Breast epithelium (tissue), 4 donors: ENCODE results near the gene RUFY2. TPM values are rescaled to one million over a fixed set of nuclear protein-coding genes. Genes with fewer than 3 reads are reported as not detected.

Source experiments
- DNase-seq, 2 donors: peaks; one replicate each; pipeline ENCODE4 v3.0.0-alpha.2; 2019; ENCODE audit warnings: low spot score in 2 of 2
- H3K27ac ChIP-seq, 2 donors: fragments of 200-600 bp; sonication (generic) in 1 of 2; one replicate each; pipeline ENCODE4 v1.5.1; 2016 to 2019; ENCODE audit warnings: mild to moderate bottlenecking in 1 of 2
- H3K27me3 ChIP-seq, 2 donors: fragments of 200-600 bp; sonication (generic) in 1 of 2; one replicate each; pipeline versions ENCODE4 v1.5.1 to v1.6.0; 2017 to 2019; ENCODE audit warnings: control low read depth in 1 of 2, mild to moderate bottlenecking in 1 of 2
- H3K36me3 ChIP-seq: fragments of 200-600 bp; one replicate; pipeline ENCODE4 v1.5.1; 2019
- H3K4me1 ChIP-seq, 2 donors: fragments of 200-600 bp; sonication (generic); one replicate each; pipeline ENCODE4 v1.5.1; 2016 to 2019; ENCODE audit warnings: control low read depth in 1 of 2
- H3K4me3 ChIP-seq, 3 donors: fragments of 200-600 bp; sonication (generic); 1 replicate in 2 of 3; 2 replicates in 1 of 3; pipeline ENCODE4 v1.5.1; 2016 to 2019; ENCODE audit warnings: mild to moderate bottlenecking in 3 of 3, moderate library complexity in 2 of 3
- H3K9me3 ChIP-seq, 2 donors: fragments of 200-600 bp; sonication (generic) in 1 of 2; one replicate each; pipeline ENCODE4 v1.5.1; 2016 to 2019; ENCODE audit warnings: control low read depth in 1 of 2
- CTCF ChIP-seq, 3 donors: fragments of 450-650 bp; IDR thresholded peaks; one replicate each; pipeline ENCODE4 v1.5.1; 2016 to 2017; ENCODE audit warnings: antibody characterized with exemption in 3 of 3, mild to moderate bottlenecking in 3 of 3, moderate library complexity in 3 of 3
- POLR2A ChIP-seq: fragments of 450-650 bp; IDR thresholded peaks from one replicate; pipeline ENCODE4 v1.6.1; 2016; ENCODE audit warnings: antibody characterized with exemption, mild to moderate bottlenecking, moderate library complexity
- POLR2AphosphoS5 ChIP-seq, 3 donors: sonication (generic); formaldehyde crosslinking; IDR thresholded peaks; one replicate each; pipeline ENCODE4 v1.6.1; 2017; ENCODE audit warnings: antibody characterized with exemption in 3 of 3
- intact Hi-C: fragments of 100-400 bp; cut with DNase I; formaldehyde crosslinking; loops from one replicate; pipeline ENCODE4 v1.15.1; 2023; ENCODE audit warnings: low total_unique reads
- total RNA-seq, 3 donors: library from RNA; depleted of rRNA; stranded (reverse); fragments of >200 nt; gene quantifications; one replicate each; pipeline ENCODE4 v1.1.0, GENCODE V29; 2016

The RUFY2 gene
- total RNA-seq, 3 donors from 2014 or later = 20.5 to 47.0 (median 31.1) TPM

- Histone ChIP-seq H3K4me1 (no peaks in the 10 kb centered on the region), H3K36me3 (no peaks in the 10 kb centered on the region), H3K4me3 (no peak overlapping the region), H3K27ac (no peak overlapping the region), H3K27me3 (no peaks in the 10 kb centered on the region), H3K9me3 (no peaks in the 10 kb centered on the region)
- TF ChIP-seq CTCF (IDR thresholded peaks at IDR 0.05) (no peak), POLR2A (no peak), POLR2AphosphoS5 (IDR thresholded peaks at IDR 0.05) (no peak)
- DNase-seq = no peak
- intact Hi-C loops = no loop called here
These were observed 104.2 kb downstream of the RUFY2 start for GRCh38 chr10:68302871-68303270.

- no peak overlapping the region for H3K27ac ChIP-seq
- no peaks in the 10 kb centered on the region for H3K36me3 ChIP-seq
- TF ChIP-seq POLR2A (no peak), CTCF (IDR thresholded peaks at IDR 0.05) (no peak), POLR2AphosphoS5 (IDR thresholded peaks at IDR 0.05) (no peak)
- no peaks in the 10 kb centered on the region for H3K9me3 ChIP-seq
- H3K4me1 ChIP-seq = no peaks in the 10 kb centered on the region
- H3K27me3 ChIP-seq = no peaks in the 10 kb centered on the region
- intact Hi-C loops = no loop called here
- no peak overlapping the region for H3K4me3 ChIP-seq
- DNase-seq = no peak
These were observed 104.6 kb downstream of the RUFY2 start for GRCh38 chr10:68302503-68302823.

GRCh38 chr10:68301790-68302502 is 105.1 kb downstream of the RUFY2 start:
- Histone ChIP-seq H3K27ac (no peak overlapping the region), H3K36me3 (no peaks in the 10 kb centered on the region), H3K27me3 (no peaks in the 10 kb centered on the region), H3K9me3 (no peaks in the 10 kb centered on the region), H3K4me1 (no peaks in the 10 kb centered on the region), H3K4me3 (no peak overlapping the region)
- intact Hi-C loops = no loop called here
- DNase-seq = no peak
- no peak for TF ChIP-seq POLR2A
- TF ChIP-seq POLR2AphosphoS5 (IDR thresholded peaks at IDR 0.05) = no peak
- TF ChIP-seq CTCF (IDR thresholded peaks at IDR 0.05) = peak; percentile 29 to 59 (median 32)

GRCh38 chr10:68301301-68301700 is 105.8 kb downstream of the RUFY2 start:
- Histone ChIP-seq H3K36me3 (no peaks in the 10 kb centered on the region), H3K4me1 (no peaks in the 10 kb centered on the region), H3K9me3 (no peaks in the 10 kb centered on the region), H3K27me3 (no peaks in the 10 kb centered on the region), H3K4me3 (no peak overlapping the region), H3K27ac (no peak overlapping the region)
- TF ChIP-seq POLR2A (no peak), CTCF (IDR thresholded peaks at IDR 0.05) (no peak), POLR2AphosphoS5 (IDR thresholded peaks at IDR 0.05) (no peak)
- intact Hi-C loops = no loop called here
- no peak for DNase-seq

GRCh38 chr10:68296843-68297663 is 110.0 kb downstream of the RUFY2 start:
- intact Hi-C loops = no loop called here
- Histone ChIP-seq H3K27ac (peak overlapping the region in 1 of 2 donors; percentile 63), H3K9me3 (no peaks in the 10 kb centered on the region)

More at GRCh38 chr10:68296843-68297663, 110.0 kb downstream of the RUFY2 start:
- Histone ChIP-seq H3K36me3 (no peaks in the 10 kb centered on the region), H3K4me3 (no peak overlapping the region), H3K27me3 (no peaks in the 10 kb centered on the region), H3K4me1 (no peaks in the 10 kb centered on the region)
- no peak for DNase-seq
- TF ChIP-seq POLR2AphosphoS5 (IDR thresholded peaks at IDR 0.05) = no peak
- TF ChIP-seq POLR2A = no peak
- TF ChIP-seq CTCF (IDR thresholded peaks at IDR 0.05) = no peak
